Spinal cord (tissue), 10 donors: ENCODE measurements around the gene ELAVL3. TPM values are rescaled to one million over a fixed set of nuclear protein-coding genes. Genes with fewer than 3 reads are reported as not detected.

Source experiments
- DNase-seq, 6 donors: peaks; one replicate each; pipeline versions ENCODE4 v3.0.0 to v3.0.0-alpha.2; 2013 to 2015; ENCODE audit warnings: low spot score in 6 of 6, low read depth in 4 of 6
- H3K27ac ChIP-seq: one replicate; pipeline ENCODE4 v1.5.1; 2013; ENCODE audit warnings: low read depth, low read length, control low read depth
- H3K27me3 ChIP-seq: one replicate; pipeline ENCODE4 v1.6.1; 2013; ENCODE audit warnings: low read length; ENCODE audit not compliant: control insufficient read depth, insufficient read depth
- H3K36me3 ChIP-seq: one replicate; pipeline ENCODE4 v1.6.1; 2013; ENCODE audit warnings: low read length; ENCODE audit not compliant: control insufficient read depth, insufficient read depth
- H3K4me1 ChIP-seq: one replicate; pipeline ENCODE4 v1.6.1; 2013; ENCODE audit warnings: low read length; ENCODE audit not compliant: control insufficient read depth, insufficient read depth
- H3K4me3 ChIP-seq: one replicate; pipeline ENCODE4 v1.5.1; 2013; ENCODE audit warnings: low read depth, low read length, control low read depth
- H3K9me3 ChIP-seq: one replicate; pipeline ENCODE4 v1.6.1; 2013; ENCODE audit warnings: low read length; ENCODE audit not compliant: control insufficient read depth, insufficient read depth
- WGBS: methylation state at CpG from one replicate; pipeline ENCODE4 v1.1.5; 2013; ENCODE audit warnings: missing lambda C conversion rate; ENCODE audit not compliant: insufficient coverage; 5-methylcytosine and 5-hydroxymethylcytosine counted together
- long read RNA-seq, 4 donors: transcript quantifications; one replicate each; lab custom pipeline, GENCODE V29; 2026
- polyA plus RNA-seq, 2 donors: library from polyadenylated mRNA; unstranded; fragments of 120-200 nt; gene quantifications; one replicate each; pipeline ENCODE4 v1.2.1, GENCODE V29; 2013; ENCODE audit not compliant: insufficient read length in 2 of 2
- total RNA-seq, 2 donors: library from RNA; depleted of rRNA in 1 of 2; stranded (reverse); fragments of 120-200 nt in 1 of 2; fragments of >200 nt in 1 of 2; gene quantifications; one replicate each; pipeline versions ENCODE4 v1.2.3 to v1.2.4, GENCODE V29; 2013 to 2014
- donor health status: healthy.

The ELAVL3 gene
- 10 to 100 TPM; 25.8 to 69.0 TPM for total RNA-seq
- polyA plus RNA-seq: 100 to 1,000 TPM; 147 to 153 TPM
- long read RNA-seq, donor 1, full-length matches to known transcripts: 28 of 28 reads
- long read RNA-seq, donor 1, partial matches to known transcripts: 0 of 28 reads
- long read RNA-seq, donor 1, other reads (novel, unspliced or antisense): 0 of 28 reads
- long read RNA-seq, donor 2, full-length matches to known transcripts: 4 of 4 reads
- long read RNA-seq, donor 2, partial matches to known transcripts: 0 of 4 reads
- long read RNA-seq, donor 2, other reads (novel, unspliced or antisense): 0 of 4 reads
- long read RNA-seq, donor 3, full-length matches to known transcripts: 10 of 26 reads
- long read RNA-seq, donor 3, partial matches to known transcripts: 16 of 26 reads
- long read RNA-seq, donor 3, other reads (novel, unspliced or antisense): 0 of 26 reads
- long read RNA-seq, donor 4: 0 reads

- peaks cover 41% of the 10 kb centered on the region for H3K4me1 ChIP-seq
- H3K9me3 ChIP-seq: no peaks in the 10 kb centered on the region
- peak within 1 kb of the TSS; percentile 57 for H3K27ac ChIP-seq
- peaks cover 12% of the 10 kb centered on the region for H3K27me3 ChIP-seq
- DNase-seq: peak in 4 of 6 donors; percentile 64 to 93 (median 82)
- H3K36me3 ChIP-seq: peaks cover 39% of the 10 kb centered on the region
- WGBS: 3% methylated on average over 64 of the region's 77 CpGs
- H3K4me3 ChIP-seq: peak within 1 kb of the TSS; percentile 61
These were observed at the start of gene ELAVL3 for GRCh38 chr19:11480715-11481533. TSS of gene ELAVL3 (minus strand) at chr19:11481046. CDS start at chr19:11480608, 438 bp downstream.

GRCh38 chr19:11530432-11530831 lies 49.6 kb upstream of the ELAVL3 start:
- Histone ChIP-seq H3K9me3 (no peaks in the 10 kb centered on the region), H3K4me3 (no peak overlapping the region), H3K27me3 (no peaks in the 10 kb centered on the region), H3K27ac (no peak overlapping the region), H3K4me1 (peaks cover 23% of the 10 kb centered on the region), H3K36me3 (peaks cover 8% of the 10 kb centered on the region)
- 16% methylated on average over 8 of the region's 9 CpGs for WGBS
- DNase-seq: peak; percentile 56 to 97 (median 80)

DNA sequence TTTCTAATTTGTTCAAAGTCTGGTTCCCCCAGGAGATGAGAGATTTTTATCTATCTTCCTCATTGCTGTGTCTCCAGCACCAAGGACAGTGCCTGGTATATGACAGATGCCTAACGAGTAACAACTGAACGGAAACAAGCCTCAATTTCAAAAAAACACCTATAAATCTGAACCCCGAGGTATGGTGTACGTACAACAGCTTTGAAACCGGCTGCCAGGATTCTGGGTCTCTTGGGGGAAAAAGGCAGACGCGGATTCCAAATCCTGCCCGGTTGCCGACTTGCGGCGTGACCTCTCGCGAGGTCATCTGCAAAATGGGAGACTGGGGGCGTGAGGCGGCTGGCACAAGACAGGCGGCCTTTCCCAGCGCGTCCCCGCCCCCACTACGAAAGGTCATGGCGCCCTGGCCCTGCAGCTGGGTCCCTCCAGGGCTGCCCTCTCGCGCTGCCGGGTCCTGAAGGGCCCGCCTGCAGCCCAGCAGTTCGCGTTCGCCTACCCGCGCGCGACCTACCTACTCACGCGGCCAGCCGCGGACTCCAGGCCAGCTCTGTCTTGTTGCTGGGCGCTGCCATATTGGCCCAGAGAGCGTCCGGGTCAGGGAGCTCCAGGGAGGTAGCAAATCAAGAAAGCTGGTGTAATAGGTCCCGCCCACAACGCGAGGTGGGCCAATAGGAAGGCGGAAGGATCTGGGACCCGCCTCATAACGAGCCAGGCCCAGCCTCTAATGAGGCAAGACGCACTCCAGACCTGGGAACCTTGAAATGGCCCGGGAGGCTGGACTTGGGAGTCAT lies 47.9 kb upstream of the ELAVL3 start, which contains the start of gene ECSIT:
Gene ECSIT (minus strand): TSS at position 584 of the 791 bp plus-strand sequence. CDS start 9,964 bp downstream, outside the sequence.
- WGBS: under 1% methylated on average over 46 of the region's 47 CpGs
- Histone ChIP-seq H3K36me3 (peaks cover 18% of the 10 kb centered on the region), H3K4me1 (peaks cover 23% of the 10 kb centered on the region), H3K27me3 (no peaks in the 10 kb centered on the region), H3K4me3 (peak within 1 kb of the TSS; percentile 89), H3K27ac (peak within 1 kb of the TSS; percentile 92), H3K9me3 (no peaks in the 10 kb centered on the region)
- peak; percentile 91 to 99 (median 97) for DNase-seq

DNA sequence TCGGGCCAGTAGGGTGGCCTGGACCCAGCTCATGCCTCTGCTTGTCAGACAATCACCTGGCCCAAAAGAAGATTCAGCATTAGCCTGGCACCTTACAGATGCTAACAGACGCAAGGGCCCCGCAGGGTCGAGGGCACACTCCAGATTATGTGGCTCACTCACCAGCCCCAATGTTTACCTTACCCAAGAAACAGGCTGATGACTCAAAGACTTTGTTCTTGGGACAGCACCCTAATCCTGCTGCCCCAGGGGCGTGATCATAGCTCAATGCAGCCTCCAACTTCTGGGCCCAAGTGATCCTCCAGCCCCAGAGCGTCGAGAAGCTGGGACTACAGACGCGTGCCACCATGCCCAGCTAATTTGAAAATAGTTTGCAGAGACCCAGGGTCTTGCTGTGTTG lies 38.3 kb upstream of the ELAVL3 start:
- DNase-seq: no peak
- 95% methylated on average over 9 of the region's 9 CpGs for WGBS
- no peak overlapping the region for H3K27ac ChIP-seq
- no peak overlapping the region for H3K4me3 ChIP-seq
- H3K9me3 ChIP-seq: no peaks in the 10 kb centered on the region
- peaks cover 51% of the 10 kb centered on the region for H3K36me3 ChIP-seq
- H3K27me3 ChIP-seq: no peaks in the 10 kb centered on the region
- H3K4me1 ChIP-seq: no peaks in the 10 kb centered on the region

DNA sequence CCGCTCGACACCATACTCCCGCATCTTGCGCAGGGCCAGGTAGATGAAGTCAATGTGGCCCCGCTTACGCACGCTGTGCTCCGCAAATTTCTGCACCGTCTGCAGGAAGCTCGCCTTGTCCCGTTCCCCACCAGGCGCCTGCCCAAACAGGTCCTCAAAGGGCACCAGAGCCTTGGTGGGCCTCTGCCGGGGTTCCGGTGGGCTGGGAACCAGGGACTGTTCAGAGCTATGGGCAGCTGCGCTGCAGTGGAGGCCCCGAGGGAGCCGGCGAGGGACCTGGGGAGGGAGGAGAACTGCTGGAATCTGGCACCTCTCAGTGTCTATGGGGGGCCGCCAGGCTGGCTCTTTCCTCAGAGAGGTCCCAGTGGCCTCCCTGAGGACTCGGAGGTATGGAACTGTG lies 33.1 kb upstream of the ELAVL3 start:
- Histone ChIP-seq H3K27ac (no peak overlapping the region), H3K27me3 (no peaks in the 10 kb centered on the region), H3K4me1 (no peaks in the 10 kb centered on the region), H3K4me3 (no peak overlapping the region), H3K36me3 (peaks cover 61% of the 10 kb centered on the region), H3K9me3 (no peaks in the 10 kb centered on the region)
- 93% methylated on average over 20 of the region's 20 CpGs for WGBS
- DNase-seq: no peak

- H3K27ac ChIP-seq: no peak overlapping the region
- H3K36me3 ChIP-seq: peaks cover 62% of the 10 kb centered on the region
- no peaks in the 10 kb centered on the region for H3K9me3 ChIP-seq
- no peak for DNase-seq
- WGBS: 91% methylated on average over 8 of the region's 8 CpGs
- no peaks in the 10 kb centered on the region for H3K27me3 ChIP-seq
- no peak overlapping the region for H3K4me3 ChIP-seq
- peaks cover 13% of the 10 kb centered on the region for H3K4me1 ChIP-seq
These were observed 29.6 kb upstream of the ELAVL3 start for GRCh38 chr19:11510444-11510843.

DNA sequence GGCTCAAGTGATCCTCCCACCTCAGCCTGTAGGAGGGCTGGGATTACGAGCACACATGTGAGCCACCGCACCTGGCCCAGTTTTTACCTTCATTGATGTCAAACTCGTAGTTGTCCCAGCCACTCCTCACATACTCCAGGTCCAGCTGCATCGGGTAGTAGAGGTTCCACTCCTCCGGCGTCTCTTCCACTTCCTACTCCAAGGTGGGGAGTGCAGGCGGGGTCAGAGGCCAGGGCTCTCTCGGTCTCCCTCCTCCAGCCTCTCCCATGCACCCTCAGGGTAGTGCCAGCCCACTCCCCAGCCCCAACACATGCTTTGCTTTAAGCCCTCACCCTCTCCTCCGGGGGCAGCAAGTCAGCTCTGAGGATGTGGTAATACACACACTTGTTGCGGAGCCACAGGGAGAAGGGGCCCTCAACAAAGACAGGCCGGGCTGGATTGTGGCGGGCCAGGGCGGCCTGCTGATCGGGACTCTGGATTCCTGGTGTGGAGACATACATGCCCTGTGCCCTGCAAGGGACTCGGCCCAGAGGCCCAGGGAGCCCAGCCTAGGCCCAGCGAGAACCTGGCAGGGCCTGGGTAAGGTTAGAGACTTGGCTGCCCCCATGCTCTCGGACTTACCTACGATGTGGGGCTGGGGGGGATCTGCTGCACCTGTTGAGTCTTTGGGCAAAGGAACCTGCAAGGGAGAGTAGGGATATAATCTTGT lies 26.7 kb upstream of the ELAVL3 start:
- 86% methylated on average over 11 of the region's 18 CpGs for WGBS
- H3K9me3 ChIP-seq: no peaks in the 10 kb centered on the region
- no peak overlapping the region for H3K4me3 ChIP-seq
- peaks cover 47% of the 10 kb centered on the region for H3K36me3 ChIP-seq
- H3K27ac ChIP-seq: no peak overlapping the region
- H3K4me1 ChIP-seq: peaks cover 21% of the 10 kb centered on the region
- no peaks in the 10 kb centered on the region for H3K27me3 ChIP-seq
- no peak for DNase-seq

DNA sequence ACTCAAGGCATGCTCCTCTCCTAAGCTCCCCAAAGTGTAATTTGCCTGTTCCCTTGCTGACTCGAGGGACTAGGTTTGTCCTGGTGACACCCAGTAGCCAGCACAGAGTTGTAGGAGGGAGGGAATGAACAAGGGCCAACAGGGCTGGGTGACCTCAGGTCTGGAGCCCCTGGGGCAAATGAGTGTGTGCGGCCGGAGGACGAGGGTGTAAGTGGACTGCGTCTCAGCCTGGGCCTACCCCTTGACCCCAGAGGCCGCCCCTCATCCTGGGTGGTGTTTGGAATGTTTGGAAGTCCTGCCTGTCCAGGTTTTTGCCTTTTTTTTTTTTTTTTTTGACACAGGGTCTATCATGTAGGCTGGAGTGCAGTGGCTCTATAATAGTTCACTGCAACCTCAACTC lies 26.1 kb upstream of the ELAVL3 start:
- Histone ChIP-seq H3K27me3 (no peaks in the 10 kb centered on the region), H3K4me3 (no peak overlapping the region), H3K36me3 (peaks cover 45% of the 10 kb centered on the region), H3K4me1 (peaks cover 21% of the 10 kb centered on the region), H3K9me3 (no peaks in the 10 kb centered on the region), H3K27ac (no peak overlapping the region)
- no peak for DNase-seq
- WGBS: 95% methylated on average over 6 of the region's 6 CpGs
